GM12873 (cell line): ENCODE data around the gene ADARB1.

ENCODE experiments used
- TF ChIP-seq, protein P1 (sequence below): IDR thresholded peaks from 2 replicates; pipeline ENCODE4 v1.5.1; 2012; ENCODE audit warnings: low read depth, mild to moderate bottlenecking, moderate library complexity, low read length, control low read depth; ENCODE audit not compliant: insufficient read depth; ENCODE audit errors: missing control alignments

Gene ADARB1

GRCh38 chr21:45048968-45049367, 25.4 kb upstream of the ADARB1 start:
- TF ChIP-seq, protein P1, sequence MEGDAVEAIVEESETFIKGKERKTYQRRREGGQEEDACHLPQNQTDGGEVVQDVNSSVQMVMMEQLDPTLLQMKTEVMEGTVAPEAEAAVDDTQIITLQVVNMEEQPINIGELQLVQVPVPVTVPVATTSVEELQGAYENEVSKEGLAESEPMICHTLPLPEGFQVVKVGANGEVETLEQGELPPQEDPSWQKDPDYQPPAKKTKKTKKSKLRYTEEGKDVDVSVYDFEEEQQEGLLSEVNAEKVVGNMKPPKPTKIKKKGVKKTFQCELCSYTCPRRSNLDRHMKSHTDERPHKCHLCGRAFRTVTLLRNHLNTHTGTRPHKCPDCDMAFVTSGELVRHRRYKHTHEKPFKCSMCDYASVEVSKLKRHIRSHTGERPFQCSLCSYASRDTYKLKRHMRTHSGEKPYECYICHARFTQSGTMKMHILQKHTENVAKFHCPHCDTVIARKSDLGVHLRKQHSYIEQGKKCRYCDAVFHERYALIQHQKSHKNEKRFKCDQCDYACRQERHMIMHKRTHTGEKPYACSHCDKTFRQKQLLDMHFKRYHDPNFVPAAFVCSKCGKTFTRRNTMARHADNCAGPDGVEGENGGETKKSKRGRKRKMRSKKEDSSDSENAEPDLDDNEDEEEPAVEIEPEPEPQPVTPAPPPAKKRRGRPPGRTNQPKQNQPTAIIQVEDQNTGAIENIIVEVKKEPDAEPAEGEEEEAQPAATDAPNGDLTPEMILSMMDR = no peak

GRCh38 chr21:45049714-45050344, 24.6 kb upstream of the ADARB1 start:
- TF ChIP-seq, protein P1 = no peak

DNA sequence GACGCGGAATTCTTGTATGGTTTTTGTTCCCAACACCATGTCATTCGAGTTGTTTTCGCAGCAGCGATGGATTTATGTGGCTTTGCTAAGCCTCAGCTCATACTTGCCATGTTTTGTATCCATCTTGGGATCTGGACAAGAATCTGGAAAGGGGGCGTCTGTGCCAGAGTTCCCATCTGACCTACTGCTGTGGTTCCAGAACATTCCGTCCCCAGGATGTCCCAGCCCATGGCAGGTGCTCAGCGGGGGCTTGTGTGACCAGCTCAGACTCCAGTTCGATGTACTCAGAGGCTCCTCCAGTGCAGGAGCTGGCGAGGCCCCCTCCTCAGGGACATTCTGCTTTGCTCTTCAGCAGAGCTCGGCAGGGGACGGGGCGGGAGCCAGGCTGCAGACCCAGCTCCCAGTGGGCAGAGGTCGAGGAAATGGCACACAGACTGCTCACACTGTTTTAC, 24.0 kb upstream of the ADARB1 start:
- TF ChIP-seq, protein P1 = no peak

DNA sequence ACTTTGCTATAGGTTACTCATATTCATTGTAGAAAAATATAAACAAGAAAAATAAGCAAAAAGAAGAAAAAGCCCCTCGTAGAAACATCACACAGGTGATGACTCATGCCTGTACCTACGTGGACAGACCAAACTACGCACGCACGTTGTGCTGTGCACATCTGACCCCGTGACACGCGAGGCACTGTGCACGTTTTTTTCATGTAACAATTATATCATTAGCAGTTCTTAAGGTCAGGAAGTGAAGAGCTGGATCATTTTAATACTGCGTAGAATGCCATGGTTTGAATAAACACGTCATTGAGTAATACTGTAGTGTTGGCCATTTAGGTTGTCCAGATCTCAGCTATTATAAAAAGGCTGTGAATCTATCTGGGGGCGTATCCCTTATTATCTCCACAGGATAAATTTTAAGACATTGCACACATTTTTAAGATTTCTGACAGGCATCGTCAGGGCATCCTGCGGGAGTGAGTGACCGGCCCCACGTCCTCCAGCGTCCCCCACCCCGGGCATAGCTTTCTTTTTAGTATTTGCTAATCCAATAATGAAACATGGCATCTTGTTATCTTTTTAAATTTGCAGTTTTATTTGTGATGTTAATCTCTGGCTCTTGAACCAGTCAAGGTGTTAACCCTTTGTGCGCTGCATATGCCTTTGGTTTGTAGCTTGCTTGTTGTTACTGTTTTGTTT, 23.4 kb upstream of the ADARB1 start:
- TF ChIP-seq, protein P1 = no peak

- TF ChIP-seq, protein P1 = no peak
These were observed 22.6 kb upstream of the ADARB1 start for GRCh38 chr21:45051580-45052434.

GRCh38 chr21:45052960-45053359, 21.4 kb upstream of the ADARB1 start:
- TF ChIP-seq, protein P1 = no peak
